ENCODE results near the gene ST7L.

Gene ST7L

GRCh38 chr1:112634367-112634766, 15.4 kb upstream of the ST7L start:
- TF ChIP-seq, protein P1, sequence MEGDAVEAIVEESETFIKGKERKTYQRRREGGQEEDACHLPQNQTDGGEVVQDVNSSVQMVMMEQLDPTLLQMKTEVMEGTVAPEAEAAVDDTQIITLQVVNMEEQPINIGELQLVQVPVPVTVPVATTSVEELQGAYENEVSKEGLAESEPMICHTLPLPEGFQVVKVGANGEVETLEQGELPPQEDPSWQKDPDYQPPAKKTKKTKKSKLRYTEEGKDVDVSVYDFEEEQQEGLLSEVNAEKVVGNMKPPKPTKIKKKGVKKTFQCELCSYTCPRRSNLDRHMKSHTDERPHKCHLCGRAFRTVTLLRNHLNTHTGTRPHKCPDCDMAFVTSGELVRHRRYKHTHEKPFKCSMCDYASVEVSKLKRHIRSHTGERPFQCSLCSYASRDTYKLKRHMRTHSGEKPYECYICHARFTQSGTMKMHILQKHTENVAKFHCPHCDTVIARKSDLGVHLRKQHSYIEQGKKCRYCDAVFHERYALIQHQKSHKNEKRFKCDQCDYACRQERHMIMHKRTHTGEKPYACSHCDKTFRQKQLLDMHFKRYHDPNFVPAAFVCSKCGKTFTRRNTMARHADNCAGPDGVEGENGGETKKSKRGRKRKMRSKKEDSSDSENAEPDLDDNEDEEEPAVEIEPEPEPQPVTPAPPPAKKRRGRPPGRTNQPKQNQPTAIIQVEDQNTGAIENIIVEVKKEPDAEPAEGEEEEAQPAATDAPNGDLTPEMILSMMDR (IDR thresholded peaks at IDR 0.05; ENCODE audit: insufficient read depth, low read length, poor library complexity, severe bottlenecking): no peak
- Histone ChIP-seq H3K4me3 (replicated peaks; ENCODE audit: low read depth, low read length) (no peak overlapping the region), H3K36me3 (ENCODE audit: control insufficient read depth, insufficient read depth, low read length) (no peaks in the 10 kb centered on the region; the same call in 1 of the 2 replicates), H3K27me3 (replicated peaks; ENCODE audit: control insufficient read depth, insufficient read depth, low read length) (no peaks in the 10 kb centered on the region)
- no peak for DNase-seq (ENCODE audit: extremely low read depth, insufficient read length)

DNA sequence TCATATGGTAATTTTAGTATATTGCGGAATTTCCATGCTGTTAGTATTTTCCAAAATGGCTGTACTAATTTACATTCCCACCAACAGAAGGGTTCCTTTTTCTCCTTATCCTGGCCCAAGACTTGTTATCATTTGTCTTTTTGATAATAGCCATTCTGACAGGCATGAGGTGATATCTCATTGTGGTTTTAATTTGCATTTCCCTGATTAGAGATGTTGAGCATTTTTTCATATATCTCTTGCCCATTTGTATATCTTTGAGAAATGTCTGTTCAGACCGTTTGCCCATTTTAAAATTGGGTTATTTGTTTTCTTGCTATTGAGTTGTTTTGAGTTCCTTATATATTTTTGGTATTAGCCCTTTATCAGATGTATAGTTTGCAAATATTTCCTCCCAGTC, 14.7 kb upstream of the ST7L start:
- H3K4me3 ChIP-seq (replicated peaks; ENCODE audit: low read depth, low read length): no peak overlapping the region
- H3K36me3 ChIP-seq (ENCODE audit: control insufficient read depth, insufficient read depth, low read length): no peaks in the 10 kb centered on the region; the same call in 1 of the 2 replicates
- no peak for DNase-seq (ENCODE audit: extremely low read depth, insufficient read length)
- H3K27me3 ChIP-seq (replicated peaks; ENCODE audit: control insufficient read depth, insufficient read depth, low read length): no peaks in the 10 kb centered on the region
- TF ChIP-seq, protein P1 (IDR thresholded peaks at IDR 0.05; ENCODE audit: insufficient read depth, low read length, poor library complexity, severe bottlenecking): no peak

GRCh38 chr1:112629256-112629655, 10.3 kb upstream of the ST7L start:
- H3K36me3 ChIP-seq (ENCODE audit: control insufficient read depth, insufficient read depth, low read length): peaks cover 3% of the 10 kb centered on the region
- no peaks in the 10 kb centered on the region for H3K27me3 ChIP-seq (replicated peaks; ENCODE audit: control insufficient read depth, insufficient read depth, low read length)
- no peak overlapping the region for H3K4me3 ChIP-seq (replicated peaks; ENCODE audit: low read depth, low read length)
- no peak for DNase-seq (ENCODE audit: extremely low read depth, insufficient read length)
- TF ChIP-seq, protein P1 (IDR thresholded peaks at IDR 0.05; ENCODE audit: insufficient read depth, low read length, poor library complexity, severe bottlenecking): no peak

- Histone ChIP-seq H3K4me3 (replicated peaks; ENCODE audit: low read depth, low read length) (no peak overlapping the region), H3K27me3 (replicated peaks; ENCODE audit: control insufficient read depth, insufficient read depth, low read length) (no peaks in the 10 kb centered on the region), H3K36me3 (ENCODE audit: control insufficient read depth, insufficient read depth, low read length) (peaks cover 3% of the 10 kb centered on the region)
- TF ChIP-seq, protein P1 (IDR thresholded peaks at IDR 0.05; ENCODE audit: insufficient read depth, low read length, poor library complexity, severe bottlenecking): no peak
- DNase-seq (ENCODE audit: extremely low read depth, insufficient read length): no peak
Measured at GRCh38 chr1:112628516-112628915, 9.6 kb upstream of the ST7L start.

- H3K4me3 ChIP-seq (replicated peaks; ENCODE audit: low read depth, low read length): no peak overlapping the region
- TF ChIP-seq, protein P1 (IDR thresholded peaks at IDR 0.05; ENCODE audit: insufficient read depth, low read length, poor library complexity, severe bottlenecking): no peak
- no peak for DNase-seq (ENCODE audit: extremely low read depth, insufficient read length)
- H3K36me3 ChIP-seq (ENCODE audit: control insufficient read depth, insufficient read depth, low read length): peaks cover 3% of the 10 kb centered on the region
- H3K27me3 ChIP-seq (replicated peaks; ENCODE audit: control insufficient read depth, insufficient read depth, low read length): no peaks in the 10 kb centered on the region
Measured at GRCh38 chr1:112626887-112627286, 7.9 kb upstream of the ST7L start.

DNA sequence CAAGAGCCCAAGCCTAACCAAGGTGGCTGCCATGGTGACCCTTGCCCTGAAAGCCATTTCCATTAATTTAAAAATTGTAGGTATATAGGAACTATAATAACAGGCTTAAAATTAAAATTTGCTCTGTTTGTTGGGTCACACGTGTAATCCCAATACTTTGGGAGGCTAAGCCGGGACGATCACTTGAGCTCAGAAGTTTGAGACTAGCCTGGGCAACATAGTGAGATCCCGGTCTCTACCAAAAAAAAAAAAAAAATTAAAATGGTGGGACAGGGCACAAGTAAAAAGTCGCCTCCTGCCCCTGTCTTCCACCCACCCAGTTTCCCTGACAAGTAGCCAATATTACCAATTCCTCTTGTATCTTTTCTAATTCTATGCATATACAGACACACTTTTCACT, 7.3 kb upstream of the ST7L start:
- Histone ChIP-seq H3K4me3 (replicated peaks; ENCODE audit: low read depth, low read length) (no peak overlapping the region), H3K36me3 (ENCODE audit: control insufficient read depth, insufficient read depth, low read length) (peaks cover 3% of the 10 kb centered on the region), H3K27me3 (replicated peaks; ENCODE audit: control insufficient read depth, insufficient read depth, low read length) (no peaks in the 10 kb centered on the region)

More for the DNA sequence above, 7.3 kb upstream of the ST7L start:
- TF ChIP-seq, protein P1 (IDR thresholded peaks at IDR 0.05; ENCODE audit: insufficient read depth, low read length, poor library complexity, severe bottlenecking): no peak
- DNase-seq (ENCODE audit: extremely low read depth, insufficient read length): no peak
